NCI-H128 (cell line): ENCODE measurements around the gene FARS2.

Experiments
- DNase-seq: peaks from one replicate; lab custom pipeline; 2025; ENCODE audit not compliant: unreplicated experiment; lab: John Stamatoyannopoulos, UW

The FARS2 gene

DNA sequence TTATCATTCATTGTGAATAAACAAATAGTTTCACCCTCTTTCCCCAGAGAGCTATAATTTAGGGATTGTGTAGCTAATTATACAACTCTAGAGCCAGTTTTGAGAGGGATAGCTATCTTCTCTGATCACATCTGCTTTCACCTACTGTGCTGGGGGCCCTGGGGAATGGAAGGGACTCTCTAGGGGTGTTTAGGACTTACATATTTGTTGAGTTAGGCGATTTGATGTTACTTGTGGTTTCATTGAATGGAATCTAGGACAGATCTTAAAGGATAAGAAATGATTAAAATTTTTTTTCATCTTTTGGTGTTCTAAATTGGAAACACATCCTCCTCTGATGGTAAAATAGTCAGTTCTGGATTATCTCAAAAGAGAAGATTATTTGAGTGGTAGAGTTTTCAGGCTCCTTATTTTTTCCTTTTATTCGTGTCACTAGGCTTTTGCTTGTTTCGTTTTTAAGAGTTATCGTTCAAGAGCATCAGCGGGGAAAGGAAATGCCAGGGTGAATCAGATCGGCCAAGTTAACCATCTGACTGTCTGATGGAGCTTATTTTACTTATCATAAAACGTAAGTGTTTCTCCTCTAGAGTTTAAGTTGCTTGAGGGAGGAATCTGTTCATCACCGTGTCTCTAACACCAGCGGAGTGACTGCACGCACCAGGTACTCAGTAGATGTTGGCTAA is 236.7 kb downstream of the FARS2 start:
- DNase-seq: no peak

DNA sequence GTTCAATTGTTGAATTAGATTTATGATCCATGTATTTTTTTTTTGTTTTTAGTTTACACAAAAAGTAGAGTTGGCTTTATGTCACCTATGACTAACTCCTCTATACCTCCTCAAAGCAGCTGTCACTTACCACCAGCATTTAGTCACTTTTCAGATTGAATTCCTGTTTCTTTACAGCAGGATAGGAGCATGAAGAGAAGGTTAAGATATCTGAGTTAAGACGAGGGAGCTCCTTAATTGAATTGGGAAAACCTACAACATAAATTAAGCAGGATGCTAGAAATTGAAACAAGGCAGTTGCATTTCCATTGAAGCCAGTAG is 237.2 kb downstream of the FARS2 start:
- no peak for DNase-seq

GRCh38 chr6:5499644-5500306 is 238.5 kb downstream of the FARS2 start:
- DNase-seq: no peak

DNA sequence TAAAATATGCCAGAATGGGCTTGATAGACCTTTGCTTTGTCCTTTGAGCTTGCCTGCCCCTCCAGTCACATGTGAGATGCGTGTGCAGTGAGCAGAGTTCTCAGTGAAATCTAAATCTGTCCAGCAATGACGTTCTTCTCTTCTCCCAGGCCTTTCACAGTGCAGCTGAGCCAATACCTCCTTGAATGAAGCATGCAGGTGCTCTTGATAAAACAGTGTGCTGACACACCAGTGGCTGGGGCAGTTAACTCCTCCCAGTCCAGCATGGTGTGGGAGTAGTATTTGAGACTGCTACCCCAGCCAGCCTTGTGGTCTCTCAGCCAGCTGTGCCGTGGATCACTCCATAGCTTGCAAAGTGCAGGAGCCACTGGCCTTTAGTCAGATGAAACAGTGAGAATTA is 240.5 kb downstream of the FARS2 start:
- DNase-seq: no peak

DNA sequence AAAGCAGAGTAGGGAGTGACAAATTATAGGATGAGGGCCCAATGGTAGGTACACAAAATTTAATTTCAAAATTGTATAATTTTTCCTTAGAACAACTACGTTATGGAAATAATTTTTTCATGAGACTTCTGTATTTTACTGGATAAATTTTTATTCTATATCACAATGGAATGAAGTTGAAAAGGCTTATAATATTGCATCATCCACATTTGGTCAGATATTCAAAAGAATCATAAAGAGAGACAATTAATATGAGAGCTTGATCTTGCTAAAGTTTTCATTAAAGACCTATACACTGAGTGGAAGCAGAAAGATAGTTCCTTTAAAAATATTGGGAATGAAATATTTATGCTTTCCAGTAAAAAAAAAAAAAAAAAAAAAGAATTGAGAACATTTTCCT is 242.8 kb downstream of the FARS2 start:
- DNase-seq: no peak

DNA sequence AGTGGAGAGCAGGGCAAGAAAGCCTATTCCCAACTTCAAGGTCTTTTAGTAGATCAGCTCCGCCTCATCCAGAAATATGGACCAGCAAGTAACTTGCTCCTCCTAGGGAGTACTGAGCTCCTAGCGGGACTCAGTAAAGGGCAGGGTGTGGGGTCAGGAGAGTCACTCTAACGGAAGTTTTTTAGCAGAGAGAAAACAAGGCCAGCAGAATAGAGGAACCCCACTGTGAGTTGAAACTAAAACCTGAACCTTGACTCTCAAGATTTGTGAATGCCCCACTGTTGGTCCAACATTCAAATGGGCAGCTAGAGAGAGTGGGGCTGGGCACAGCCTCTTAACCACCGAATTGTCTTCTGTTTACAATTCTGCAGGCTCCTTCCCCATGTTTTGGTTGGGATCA is 244.8 kb downstream of the FARS2 start:
- DNase-seq: no peak

GRCh38 chr6:5506597-5506996 is 245.3 kb downstream of the FARS2 start:
- no peak for DNase-seq

GRCh38 chr6:5507131-5507681 is 245.9 kb downstream of the FARS2 start:
- DNase-seq: no peak

GRCh38 chr6:5509106-5509505 is 247.8 kb downstream of the FARS2 start:
- no peak for DNase-seq

GRCh38 chr6:5510331-5511133 is 249.2 kb downstream of the FARS2 start:
- DNase-seq: no peak

- no peak for DNase-seq
These were observed 250.6 kb downstream of the FARS2 start for GRCh38 chr6:5511954-5512353.

GRCh38 chr6:5512422-5512821 is 251.1 kb downstream of the FARS2 start:
- DNase-seq: no peak

DNA sequence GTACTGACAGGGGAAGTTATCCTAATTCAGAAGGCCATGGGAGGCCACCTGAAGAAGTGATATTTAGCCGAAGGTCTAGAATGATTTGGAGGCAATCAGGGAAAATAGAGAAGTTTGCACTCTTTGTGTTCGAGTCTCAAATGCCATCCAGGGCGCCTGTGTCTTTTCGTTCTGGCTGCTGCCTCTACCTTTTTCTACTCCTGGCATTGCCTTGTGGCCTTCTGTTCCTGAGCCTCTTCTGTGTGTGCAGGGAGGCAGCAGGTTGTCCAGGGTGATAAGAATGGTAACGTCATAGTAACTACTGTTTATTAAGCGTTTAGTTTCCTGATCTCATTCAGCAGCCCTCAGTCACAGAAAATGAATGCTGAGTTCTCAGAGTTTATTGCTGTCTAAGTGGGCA is 252.1 kb downstream of the FARS2 start:
- DNase-seq: no peak

DNA sequence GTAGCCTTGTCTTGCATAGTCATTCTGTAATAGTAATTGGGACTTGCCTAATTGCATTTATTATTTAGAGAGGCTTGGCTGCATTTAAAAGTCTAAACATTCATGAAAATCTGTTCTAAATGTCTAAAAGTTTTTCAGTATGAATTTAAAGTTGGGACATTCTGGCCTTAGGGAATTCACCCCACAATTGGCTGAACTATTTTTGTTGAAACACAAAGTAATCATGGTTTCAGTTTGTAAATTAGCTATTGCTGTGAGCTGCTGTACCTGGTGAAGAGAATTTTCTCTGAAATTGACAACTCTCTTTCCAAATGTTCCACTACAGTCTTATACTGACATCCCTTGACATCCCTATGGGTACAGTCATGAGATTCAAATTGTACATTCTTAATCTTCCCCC is 253.0 kb downstream of the FARS2 start:
- no peak for DNase-seq

DNA sequence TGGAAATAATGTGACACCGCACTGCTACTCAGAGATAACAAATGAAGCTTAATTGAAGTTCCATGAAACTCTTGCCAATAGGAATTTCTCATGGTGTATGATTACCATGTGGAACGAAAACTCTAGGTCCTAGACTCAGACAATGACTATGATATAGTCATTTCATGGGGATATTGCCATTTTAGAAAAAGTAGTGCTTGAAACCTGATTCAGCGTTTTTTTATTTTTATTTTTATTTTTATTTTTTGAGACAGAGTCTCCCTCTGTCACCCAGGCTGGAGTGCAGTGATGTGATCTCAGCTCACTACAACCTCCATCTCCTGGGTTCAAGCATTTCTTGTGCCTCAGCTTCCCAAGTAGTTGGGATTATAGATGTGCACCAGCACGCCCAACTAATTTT is 253.9 kb downstream of the FARS2 start:
- DNase-seq: no peak

- no peak for DNase-seq
These were observed 254.7 kb downstream of the FARS2 start for GRCh38 chr6:5516036-5516435.

GRCh38 chr6:5517796-5518195 is 256.5 kb downstream of the FARS2 start:
- DNase-seq: no peak

DNA sequence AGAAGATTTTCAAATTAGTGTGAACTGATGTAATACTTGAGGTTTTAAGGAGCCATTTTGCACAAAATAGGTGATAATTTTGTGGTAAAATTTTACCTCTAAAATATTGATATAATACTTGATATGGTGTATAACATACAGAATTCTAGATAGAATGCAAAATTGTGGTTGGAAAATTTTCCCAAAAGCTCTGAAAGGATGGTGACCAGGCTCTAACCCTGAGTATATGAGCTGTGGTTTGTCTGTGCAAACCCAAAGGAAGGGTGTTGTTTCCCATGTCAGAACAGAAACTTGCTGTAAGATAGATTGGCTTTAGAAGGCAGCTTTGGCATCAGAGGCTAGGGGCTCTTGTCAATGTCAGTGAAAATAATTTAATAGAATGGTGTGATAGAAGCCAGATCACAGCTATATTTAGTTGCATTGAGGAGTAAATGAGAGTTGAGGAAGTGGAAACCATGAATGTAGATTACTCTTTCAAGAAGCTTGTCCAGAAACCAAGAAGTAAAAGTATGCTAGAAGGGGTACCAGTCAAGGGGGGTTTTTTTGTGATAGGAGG is 257.7 kb downstream of the FARS2 start:
- no peak for DNase-seq

GRCh38 chr6:5520796-5521195 is 259.5 kb downstream of the FARS2 start:
- no peak for DNase-seq

DNA sequence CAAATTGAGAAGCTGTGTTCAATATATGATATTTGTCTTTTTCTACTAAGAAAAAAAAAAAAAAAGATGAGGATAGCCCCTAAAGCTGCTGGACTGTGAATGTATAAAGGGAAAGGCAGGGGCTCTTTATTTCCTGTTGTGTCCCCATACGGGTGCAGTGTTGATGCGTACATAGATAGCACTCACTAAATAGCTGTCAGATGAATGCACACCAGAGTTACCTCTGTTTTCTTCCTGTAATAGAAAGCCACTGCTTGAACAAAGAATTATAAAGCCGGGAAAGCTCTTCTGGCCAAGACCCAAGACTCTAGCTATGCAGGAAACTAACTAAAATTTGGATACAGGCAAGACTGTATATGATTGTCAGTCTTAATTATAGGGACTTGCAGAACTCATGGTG is 260.0 kb downstream of the FARS2 start:
- no peak for DNase-seq

DNA sequence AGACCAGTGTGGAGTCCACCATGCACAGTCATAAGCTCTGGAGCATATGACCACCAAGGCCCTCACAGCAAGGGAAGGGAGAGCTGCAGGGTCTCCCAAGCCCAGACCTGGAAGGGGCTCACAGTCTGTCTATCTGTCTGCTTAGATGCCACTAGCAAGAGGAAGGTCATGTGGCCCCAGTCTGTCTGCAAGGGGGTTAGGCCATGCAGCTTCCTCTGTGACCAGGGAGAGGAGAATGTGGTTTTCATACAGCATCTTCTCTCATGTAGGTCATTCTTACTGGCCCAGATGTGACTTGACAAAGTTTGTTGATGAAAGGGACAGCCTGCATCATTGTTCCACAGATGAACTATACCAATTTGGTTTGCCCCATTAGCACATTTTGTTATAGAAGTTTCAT is 260.8 kb downstream of the FARS2 start:
- no peak for DNase-seq

GRCh38 chr6:5524110-5524509 is 262.8 kb downstream of the FARS2 start:
- DNase-seq: no peak
